ENCODE results near the gene MED12L.

Gene MED12L

DNA sequence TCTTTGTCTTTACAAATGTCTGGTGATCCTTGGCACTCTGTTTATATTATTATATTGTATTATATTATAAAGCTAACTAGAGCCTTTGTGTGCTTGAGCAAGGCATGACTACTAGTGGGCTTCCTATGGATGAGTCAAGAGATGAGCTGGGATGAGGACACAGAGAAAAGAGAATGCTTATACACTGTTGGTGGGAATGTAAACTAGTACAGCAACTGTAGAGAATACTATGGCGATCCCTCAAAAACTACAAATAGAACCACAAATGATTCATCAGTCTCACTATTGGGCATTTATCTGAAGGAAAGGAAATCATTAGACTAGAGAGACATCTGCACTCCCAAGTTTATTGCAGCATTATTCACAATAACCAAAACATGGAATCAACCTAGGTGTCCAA, 40.8 kb upstream of the MED12L start:
- no peak for ATAC-seq
- TF ChIP-seq ZFP30 (CRISPR knock-in tag; IDR thresholded peaks at IDR 0.05) (no peak), ISL1 (CRISPR knock-in tag; IDR thresholded peaks at IDR 0.05) (no peak), ZC3H10 (CRISPR knock-in tag; IDR thresholded peaks at IDR 0.05) (no peak), ZFP3 (CRISPR knock-in tag; IDR thresholded peaks at IDR 0.05) (no peak), TOX (CRISPR knock-in tag; IDR thresholded peaks at IDR 0.05; ENCODE audit: borderline replicate concordance) (no peak), ZNF8 (CRISPR knock-in tag; IDR thresholded peaks at IDR 0.05) (no peak), PPARA (CRISPR knock-in tag; IDR thresholded peaks at IDR 0.05; ENCODE audit: borderline replicate concordance) (no peak), CSDC2 (CRISPR knock-in tag; IDR thresholded peaks at IDR 0.05) (no peak), SNAI2 (CRISPR knock-in tag; IDR thresholded peaks at IDR 0.05) (no peak), ZNF70 (CRISPR knock-in tag; IDR thresholded peaks at IDR 0.05) (no peak), TCF4 (CRISPR knock-in tag; IDR thresholded peaks at IDR 0.05; ENCODE audit: borderline replicate concordance) (no peak)
- TF ChIP-seq, protein P1, sequence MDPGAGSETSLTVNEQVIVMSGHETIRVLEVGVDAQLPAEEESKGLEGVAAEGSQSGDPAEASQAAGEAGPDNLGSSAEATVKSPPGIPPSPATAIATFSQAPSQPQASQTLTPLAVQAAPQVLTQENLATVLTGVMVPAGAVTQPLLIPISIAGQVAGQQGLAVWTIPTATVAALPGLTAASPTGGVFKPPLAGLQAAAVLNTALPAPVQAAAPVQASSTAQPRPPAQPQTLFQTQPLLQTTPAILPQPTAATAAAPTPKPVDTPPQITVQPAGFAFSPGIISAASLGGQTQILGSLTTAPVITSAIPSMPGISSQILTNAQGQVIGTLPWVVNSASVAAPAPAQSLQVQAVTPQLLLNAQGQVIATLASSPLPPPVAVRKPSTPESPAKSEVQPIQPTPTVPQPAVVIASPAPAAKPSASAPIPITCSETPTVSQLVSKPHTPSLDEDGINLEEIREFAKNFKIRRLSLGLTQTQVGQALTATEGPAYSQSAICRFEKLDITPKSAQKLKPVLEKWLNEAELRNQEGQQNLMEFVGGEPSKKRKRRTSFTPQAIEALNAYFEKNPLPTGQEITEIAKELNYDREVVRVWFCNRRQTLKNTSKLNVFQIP (CRISPR knock-in tag; IDR thresholded peaks at IDR 0.05; ENCODE audit: borderline replicate concordance, low read depth), result no peak
- TF ChIP-seq, protein P2, sequence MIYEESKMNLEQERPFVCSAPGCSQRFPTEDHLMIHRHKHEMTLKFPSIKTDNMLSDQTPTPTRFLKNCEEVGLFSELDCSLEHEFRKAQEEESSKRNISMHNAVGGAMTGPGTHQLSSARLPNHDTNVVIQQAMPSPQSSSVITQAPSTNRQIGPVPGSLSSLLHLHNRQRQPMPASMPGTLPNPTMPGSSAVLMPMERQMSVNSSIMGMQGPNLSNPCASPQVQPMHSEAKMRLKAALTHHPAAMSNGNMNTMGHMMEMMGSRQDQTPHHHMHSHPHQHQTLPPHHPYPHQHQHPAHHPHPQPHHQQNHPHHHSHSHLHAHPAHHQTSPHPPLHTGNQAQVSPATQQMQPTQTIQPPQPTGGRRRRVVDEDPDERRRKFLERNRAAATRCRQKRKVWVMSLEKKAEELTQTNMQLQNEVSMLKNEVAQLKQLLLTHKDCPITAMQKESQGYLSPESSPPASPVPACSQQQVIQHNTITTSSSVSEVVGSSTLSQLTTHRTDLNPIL (CRISPR knock-in tag; IDR thresholded peaks at IDR 0.05; ENCODE audit: low read depth), result no peak
- TF ChIP-seq, protein P3, sequence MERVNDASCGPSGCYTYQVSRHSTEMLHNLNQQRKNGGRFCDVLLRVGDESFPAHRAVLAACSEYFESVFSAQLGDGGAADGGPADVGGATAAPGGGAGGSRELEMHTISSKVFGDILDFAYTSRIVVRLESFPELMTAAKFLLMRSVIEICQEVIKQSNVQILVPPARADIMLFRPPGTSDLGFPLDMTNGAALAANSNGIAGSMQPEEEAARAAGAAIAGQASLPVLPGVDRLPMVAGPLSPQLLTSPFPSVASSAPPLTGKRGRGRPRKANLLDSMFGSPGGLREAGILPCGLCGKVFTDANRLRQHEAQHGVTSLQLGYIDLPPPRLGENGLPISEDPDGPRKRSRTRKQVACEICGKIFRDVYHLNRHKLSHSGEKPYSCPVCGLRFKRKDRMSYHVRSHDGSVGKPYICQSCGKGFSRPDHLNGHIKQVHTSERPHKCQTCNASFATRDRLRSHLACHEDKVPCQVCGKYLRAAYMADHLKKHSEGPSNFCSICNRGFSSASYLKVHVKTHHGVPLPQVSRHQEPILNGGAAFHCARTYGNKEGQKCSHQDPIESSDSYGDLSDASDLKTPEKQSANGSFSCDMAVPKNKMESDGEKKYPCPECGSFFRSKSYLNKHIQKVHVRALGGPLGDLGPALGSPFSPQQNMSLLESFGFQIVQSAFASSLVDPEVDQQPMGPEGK (CRISPR knock-in tag; IDR thresholded peaks at IDR 0.05; ENCODE audit: borderline replicate concordance), result no peak
- TF ChIP-seq, protein P4, sequence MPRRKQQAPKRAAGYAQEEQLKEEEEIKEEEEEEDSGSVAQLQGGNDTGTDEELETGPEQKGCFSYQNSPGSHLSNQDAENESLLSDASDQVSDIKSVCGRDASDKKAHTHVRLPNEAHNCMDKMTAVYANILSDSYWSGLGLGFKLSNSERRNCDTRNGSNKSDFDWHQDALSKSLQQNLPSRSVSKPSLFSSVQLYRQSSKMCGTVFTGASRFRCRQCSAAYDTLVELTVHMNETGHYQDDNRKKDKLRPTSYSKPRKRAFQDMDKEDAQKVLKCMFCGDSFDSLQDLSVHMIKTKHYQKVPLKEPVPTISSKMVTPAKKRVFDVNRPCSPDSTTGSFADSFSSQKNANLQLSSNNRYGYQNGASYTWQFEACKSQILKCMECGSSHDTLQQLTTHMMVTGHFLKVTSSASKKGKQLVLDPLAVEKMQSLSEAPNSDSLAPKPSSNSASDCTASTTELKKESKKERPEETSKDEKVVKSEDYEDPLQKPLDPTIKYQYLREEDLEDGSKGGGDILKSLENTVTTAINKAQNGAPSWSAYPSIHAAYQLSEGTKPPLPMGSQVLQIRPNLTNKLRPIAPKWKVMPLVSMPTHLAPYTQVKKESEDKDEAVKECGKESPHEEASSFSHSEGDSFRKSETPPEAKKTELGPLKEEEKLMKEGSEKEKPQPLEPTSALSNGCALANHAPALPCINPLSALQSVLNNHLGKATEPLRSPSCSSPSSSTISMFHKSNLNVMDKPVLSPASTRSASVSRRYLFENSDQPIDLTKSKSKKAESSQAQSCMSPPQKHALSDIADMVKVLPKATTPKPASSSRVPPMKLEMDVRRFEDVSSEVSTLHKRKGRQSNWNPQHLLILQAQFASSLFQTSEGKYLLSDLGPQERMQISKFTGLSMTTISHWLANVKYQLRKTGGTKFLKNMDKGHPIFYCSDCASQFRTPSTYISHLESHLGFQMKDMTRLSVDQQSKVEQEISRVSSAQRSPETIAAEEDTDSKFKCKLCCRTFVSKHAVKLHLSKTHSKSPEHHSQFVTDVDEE (CRISPR knock-in tag; IDR thresholded peaks at IDR 0.05), result no peak

DNA sequence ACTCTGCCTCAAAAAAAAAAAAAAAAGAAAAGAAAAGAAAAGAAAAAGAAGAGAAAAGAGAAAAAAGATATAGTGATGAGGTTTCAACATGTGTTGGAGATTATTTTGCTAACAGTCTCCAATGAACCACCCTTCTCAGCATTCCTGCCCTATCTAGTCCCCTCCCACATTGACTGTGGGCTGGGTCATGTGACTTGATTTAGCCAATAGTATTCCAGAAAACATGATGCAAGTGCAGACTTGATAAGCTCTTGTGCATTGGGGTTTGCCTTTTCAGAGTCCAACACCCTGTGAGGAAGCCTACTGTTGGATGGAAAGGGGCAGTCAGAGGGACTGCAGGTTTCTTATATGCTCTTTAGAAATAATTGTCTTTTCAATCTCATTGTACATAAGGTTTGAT, 37.8 kb upstream of the MED12L start:
- TF ChIP-seq, protein P1 (CRISPR knock-in tag; IDR thresholded peaks at IDR 0.05; ENCODE audit: borderline replicate concordance, low read depth), result no peak
- no peak for TF ChIP-seq CSDC2 (CRISPR knock-in tag; IDR thresholded peaks at IDR 0.05)
- no peak for ATAC-seq

DNA sequence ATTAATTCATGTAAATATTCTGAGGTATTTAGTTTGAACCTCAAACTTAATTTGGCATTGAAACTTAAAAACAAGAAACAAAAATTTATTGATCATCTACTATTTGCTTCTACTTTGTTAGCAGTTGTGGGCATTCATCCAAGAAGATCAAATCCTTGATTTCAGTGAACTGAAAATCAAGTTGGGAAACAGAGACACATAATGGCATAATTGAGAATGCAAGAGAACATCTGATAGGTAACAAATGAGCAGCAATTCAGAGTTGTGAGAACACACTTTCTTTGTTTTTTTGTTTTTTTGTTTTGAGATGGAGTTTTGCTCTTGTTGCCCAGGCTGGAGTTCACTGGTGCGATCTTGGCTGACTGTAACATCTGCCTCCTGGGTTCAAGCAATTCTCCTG, 33.9 kb upstream of the MED12L start:
- TF ChIP-seq TOX (CRISPR knock-in tag; IDR thresholded peaks at IDR 0.05; ENCODE audit: borderline replicate concordance) (no peak), TCF4 (CRISPR knock-in tag; IDR thresholded peaks at IDR 0.05; ENCODE audit: borderline replicate concordance) (no peak), ARNTL (CRISPR knock-in tag; IDR thresholded peaks at IDR 0.05; ENCODE audit: borderline replicate concordance, low read depth) (no peak), ESRRG (CRISPR knock-in tag; IDR thresholded peaks at IDR 0.05) (no peak), OSR1 (CRISPR knock-in tag; IDR thresholded peaks at IDR 0.05) (no peak), GLIS3 (CRISPR knock-in tag; IDR thresholded peaks at IDR 0.05) (no peak)
- ATAC-seq, result no peak

DNA sequence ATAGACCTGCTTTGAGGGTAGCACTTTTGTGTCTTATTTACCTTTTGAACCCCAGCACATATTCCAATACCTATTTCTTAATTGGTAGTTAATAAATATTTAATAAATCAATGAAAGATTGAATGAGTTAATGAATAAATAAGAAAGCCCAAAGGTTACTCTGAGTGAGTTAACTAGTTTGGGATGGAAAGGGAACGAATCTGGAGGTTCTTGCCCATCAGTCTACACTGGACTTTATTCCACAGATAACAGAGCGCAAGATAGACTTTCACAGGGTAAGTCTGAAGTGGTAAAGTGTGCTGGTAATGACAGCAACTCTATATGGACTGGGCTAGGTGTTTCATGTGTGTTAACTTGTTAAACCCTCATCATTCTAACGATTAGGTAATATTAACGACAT, 33.1 kb upstream of the MED12L start:
- no peak for ATAC-seq
- no peak for TF ChIP-seq ESRRG (CRISPR knock-in tag; IDR thresholded peaks at IDR 0.05)
- no peak for TF ChIP-seq ZNF8 (CRISPR knock-in tag; IDR thresholded peaks at IDR 0.05)
- TF ChIP-seq ZNF70 (CRISPR knock-in tag; IDR thresholded peaks at IDR 0.05), result no peak
- TF ChIP-seq ISL1 (CRISPR knock-in tag; IDR thresholded peaks at IDR 0.05), result no peak
